Panc1 (cell line): Measurements from ENCODE around the gene SPATA6L. TPM values are rescaled to one million over a fixed set of nuclear protein-coding genes. Genes with fewer than 3 reads are reported as not detected.

Experiments
- ATAC-seq: fragments of 200-7000 bp; cut with Tn5 transposase; 2 replicates; pipeline ENCODE4 v1.9.1; 2020; ENCODE audit warnings: mild to moderate bottlenecking, moderate library complexity
- BruUV-seq: library from RNA; stranded (reverse); fragments of 400-500 nt; replicated peaks from 2 replicates; lab custom pipeline; 2021; lab: Mats Ljungman, UMichigan
- CTCF ChIA-PET: fragments of 300-600 bp; sonication (Branson Sonifier 250); formaldehyde crosslinking; loops from one replicate; lab custom pipeline; 2022; ENCODE audit warnings: antibody characterized with exemption; lab: Charles Lee
- POLR2A ChIA-PET: fragments of 300-600 bp; sonication (Branson Sonifier 250); formaldehyde crosslinking; loops from one replicate; lab custom pipeline; 2022; ENCODE audit warnings: antibody characterized with exemption; lab: Charles Lee
- DNase-seq: peaks from one replicate; pipeline ENCODE4 v3.0.0-alpha.2; 2010; ENCODE audit warnings: low read depth, low spot score
- H3K27ac ChIP-seq: 2 replicates; pipeline ENCODE4 v1.5.1; 2011; ENCODE audit warnings: mild to moderate bottlenecking, low read length, inconsistent platforms
- H3K27me3 ChIP-seq: fragments of 200-500 bp; sonication (Bioruptor generic); 2 replicates; pipeline ENCODE4 v1.6.0; 2014; ENCODE audit warnings: low read length, inconsistent platforms; ENCODE audit not compliant: control insufficient read depth, insufficient read depth
- H3K36me3 ChIP-seq: fragments of 200-500 bp; sonication (Bioruptor generic); 2 replicates; pipeline ENCODE4 v1.5.1; 2014; ENCODE audit warnings: inconsistent platforms, mild to moderate bottlenecking, low read length, moderate library complexity; ENCODE audit not compliant: control insufficient read depth, insufficient read depth
- H3K4me1 ChIP-seq: 2 replicates; pipeline ENCODE4 v1.5.1; 2011; ENCODE audit warnings: inconsistent platforms, mild to moderate bottlenecking, low read length, moderate library complexity; ENCODE audit not compliant: control insufficient read depth, insufficient read depth
- H3K4me3 ChIP-seq, 2 experiments: 2 replicates each; pipeline ENCODE4 v1.5.1; 2011 to 2012; ENCODE audit warnings: low read depth in 2 of 2, low read length in 2 of 2, mild to moderate bottlenecking in 2 of 2, inconsistent platforms in 1 of 2, moderate library complexity in 1 of 2
- H3K9me3 ChIP-seq: fragments of 200-500 bp; sonication (Bioruptor generic); 2 replicates; pipeline ENCODE4 v1.5.1; 2014; ENCODE audit warnings: low read depth, mild to moderate bottlenecking, inconsistent platforms, low read length, moderate library complexity; ENCODE audit not compliant: control insufficient read depth, insufficient read depth
- CTCF ChIP-seq: fragments of 450-650 bp; IDR thresholded peaks from 2 replicates; pipeline ENCODE4 v1.5.1; 2017; ENCODE audit warnings: mild to moderate bottlenecking
- POLR2AphosphoS5 ChIP-seq: IDR thresholded peaks from 2 replicates; pipeline ENCODE4 v1.6.1; 2012; ENCODE audit warnings: mild to moderate bottlenecking, low read depth, low read length, moderate library complexity
- SIN3A ChIP-seq: IDR thresholded peaks from 2 replicates; pipeline ENCODE4 v1.6.1; 2012; ENCODE audit warnings: low read depth, mild to moderate bottlenecking, low read length, moderate library complexity, borderline replicate concordance; ENCODE audit not compliant: insufficient read depth
- TCF7L2 ChIP-seq: IDR thresholded peaks from 2 replicates; pipeline ENCODE4 v1.6.1; 2011; ENCODE audit warnings: mild to moderate bottlenecking, low read depth, low read length, inconsistent platforms
- in situ Hi-C: cut with HindIII; loops from 2 replicates; pipeline ENCODE4 v1.10.0; 2016; ENCODE audit warnings: low sequenced_read_pairs, low pct_unique_long_range_greater_than_20kb
- intact Hi-C: fragments of 100-400 bp; cut with micrococcal nuclease; formaldehyde crosslinking; loops from one replicate; pipeline ENCODE4 v1.10.0; 2022; ENCODE audit not compliant: unreplicated experiment
- total RNA-seq: library from RNA; stranded (reverse); gene quantifications from one replicate; pipeline ENCODE4 v1.2.1, GENCODE V29; 2021; ENCODE audit not compliant: unreplicated experiment
- TF ChIP-seq, protein P1 (sequence below), 2 experiments: IDR thresholded peaks; 2 replicates each; pipeline ENCODE4 v1.6.1; 2011 to 2012; ENCODE audit warnings: low read depth in 2 of 2, control low read depth in 1 of 2, low read length in 1 of 2, mild to moderate bottlenecking in 1 of 2, moderate library complexity in 1 of 2; ENCODE audit not compliant: insufficient read depth in 1 of 2

The SPATA6L gene
- total RNA-seq, 1 experiment from 2014 or later = 0.13 TPM

DNA sequence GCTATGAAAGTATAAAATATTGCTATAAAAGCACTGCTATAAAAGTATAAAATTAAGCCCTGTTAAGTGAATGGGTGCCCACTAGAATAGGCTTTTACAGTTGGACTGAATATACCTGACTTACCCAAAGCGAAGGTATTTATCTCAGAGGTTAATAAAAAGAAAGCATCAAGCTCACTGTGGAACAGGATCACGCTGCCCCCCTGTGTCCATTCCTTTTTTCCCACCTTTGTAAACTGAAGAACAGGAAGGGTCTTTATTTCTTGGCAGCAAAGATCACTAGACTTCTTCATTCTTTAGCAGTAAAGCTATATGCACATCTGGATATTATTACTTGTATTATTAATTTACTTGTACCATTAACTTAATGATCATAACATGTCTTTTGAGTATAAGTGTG, 26.3 kb downstream of the SPATA6L start:
- Histone ChIP-seq H3K4me3 (no peak overlapping the region), H3K4me1 (no peaks in the 10 kb centered on the region), H3K9me3 (no peaks in the 10 kb centered on the region), H3K27ac (no peak overlapping the region), H3K36me3 (no peaks in the 10 kb centered on the region), H3K27me3 (no peaks in the 10 kb centered on the region)
- ATAC-seq (no peak), DNase-seq (no peak)
- POLR2A ChIA-PET = no interaction called here
- intact Hi-C loops = no loop called here
- in situ Hi-C loops = no loop called here
- TF ChIP-seq SIN3A = no peak
- TF ChIP-seq POLR2AphosphoS5 = no peak
- TF ChIP-seq, protein P1, sequence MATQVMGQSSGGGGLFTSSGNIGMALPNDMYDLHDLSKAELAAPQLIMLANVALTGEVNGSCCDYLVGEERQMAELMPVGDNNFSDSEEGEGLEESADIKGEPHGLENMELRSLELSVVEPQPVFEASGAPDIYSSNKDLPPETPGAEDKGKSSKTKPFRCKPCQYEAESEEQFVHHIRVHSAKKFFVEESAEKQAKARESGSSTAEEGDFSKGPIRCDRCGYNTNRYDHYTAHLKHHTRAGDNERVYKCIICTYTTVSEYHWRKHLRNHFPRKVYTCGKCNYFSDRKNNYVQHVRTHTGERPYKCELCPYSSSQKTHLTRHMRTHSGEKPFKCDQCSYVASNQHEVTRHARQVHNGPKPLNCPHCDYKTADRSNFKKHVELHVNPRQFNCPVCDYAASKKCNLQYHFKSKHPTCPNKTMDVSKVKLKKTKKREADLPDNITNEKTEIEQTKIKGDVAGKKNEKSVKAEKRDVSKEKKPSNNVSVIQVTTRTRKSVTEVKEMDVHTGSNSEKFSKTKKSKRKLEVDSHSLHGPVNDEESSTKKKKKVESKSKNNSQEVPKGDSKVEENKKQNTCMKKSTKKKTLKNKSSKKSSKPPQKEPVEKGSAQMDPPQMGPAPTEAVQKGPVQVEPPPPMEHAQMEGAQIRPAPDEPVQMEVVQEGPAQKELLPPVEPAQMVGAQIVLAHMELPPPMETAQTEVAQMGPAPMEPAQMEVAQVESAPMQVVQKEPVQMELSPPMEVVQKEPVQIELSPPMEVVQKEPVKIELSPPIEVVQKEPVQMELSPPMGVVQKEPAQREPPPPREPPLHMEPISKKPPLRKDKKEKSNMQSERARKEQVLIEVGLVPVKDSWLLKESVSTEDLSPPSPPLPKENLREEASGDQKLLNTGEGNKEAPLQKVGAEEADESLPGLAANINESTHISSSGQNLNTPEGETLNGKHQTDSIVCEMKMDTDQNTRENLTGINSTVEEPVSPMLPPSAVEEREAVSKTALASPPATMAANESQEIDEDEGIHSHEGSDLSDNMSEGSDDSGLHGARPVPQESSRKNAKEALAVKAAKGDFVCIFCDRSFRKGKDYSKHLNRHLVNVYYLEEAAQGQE (IDR thresholded peaks at IDR 0.05; ENCODE audit: insufficient read depth in 1 of 2, low read depth in 2 of 2, low read length in 1 of 2) = no peak
- TF ChIP-seq TCF7L2 = no peak
- no peak; the same call in 1 of the 2 replicates for TF ChIP-seq CTCF
- no TSS peak for BruUV-seq
- CTCF ChIA-PET = interaction anchor here (1.0 kb wide), 1 partner anchor 35 kb away, joined by 3 read pairs; no protein-coding TSS in a partner anchor

GRCh38 chr9:4639420-4639819, 26.9 kb downstream of the SPATA6L start:
- intact Hi-C loops (no loop called here), in situ Hi-C loops (no loop called here)
- Histone ChIP-seq H3K27me3 (no peaks in the 10 kb centered on the region), H3K36me3 (no peaks in the 10 kb centered on the region), H3K27ac (no peak overlapping the region), H3K9me3 (no peaks in the 10 kb centered on the region), H3K4me1 (no peaks in the 10 kb centered on the region), H3K4me3 (no peak overlapping the region)
- DNase-seq = no peak
- BruUV-seq = no TSS peak
- TF ChIP-seq TCF7L2 = no peak
- no peak for ATAC-seq
- ChIA-PET CTCF (interaction anchor here (1.0 kb wide), 1 partner anchor 35 kb away, joined by 3 read pairs; no protein-coding TSS in a partner anchor), POLR2A (no interaction called here)

DNA sequence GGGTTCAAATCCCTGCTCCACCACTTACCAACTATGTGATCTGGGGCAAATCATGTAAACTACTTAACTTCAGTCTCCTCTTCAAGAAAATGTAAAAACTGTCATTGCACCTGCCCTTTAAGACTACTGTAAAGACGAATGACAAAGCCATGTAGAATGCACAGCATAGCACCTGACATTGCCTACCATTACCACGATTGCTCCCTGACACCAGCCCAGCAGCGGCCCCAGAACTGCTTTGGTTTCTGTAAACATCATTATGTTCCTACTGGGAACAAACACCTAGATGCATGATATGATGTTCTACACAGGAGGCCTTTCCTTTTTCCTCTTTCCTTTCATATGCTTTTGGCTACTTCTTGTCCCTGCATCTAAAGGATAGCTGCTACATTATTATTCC, 27.3 kb downstream of the SPATA6L start:
- Histone ChIP-seq H3K27me3 (no peaks in the 10 kb centered on the region), H3K27ac (no peak overlapping the region), H3K36me3 (no peaks in the 10 kb centered on the region), H3K4me3 (no peak overlapping the region), H3K9me3 (no peaks in the 10 kb centered on the region), H3K4me1 (no peaks in the 10 kb centered on the region)
- POLR2A ChIA-PET = no interaction called here
- in situ Hi-C loops (no loop called here), intact Hi-C loops (no loop called here)
- BruUV-seq = no TSS peak
- TF ChIP-seq TCF7L2 (no peak), POLR2AphosphoS5 (no peak), SIN3A (no peak), CTCF (no peak)
- TF ChIP-seq, protein P1 (IDR thresholded peaks at IDR 0.05; ENCODE audit: insufficient read depth in 1 of 2, low read depth in 2 of 2, low read length in 1 of 2) = no peak
- CTCF ChIA-PET = no interaction called here
- ATAC-seq = no peak
- DNase-seq = no peak
